HepG2 (cell line): ENCODE measurements around the gene ADAMTS17.

Experiments
- BCLAF1 ChIP-seq: fragments of 450-650 bp; IDR thresholded peaks from 2 replicates; pipeline ENCODE4 v1.6.1; 2017; ENCODE audit warnings: mild to moderate bottlenecking
- EP300 ChIP-seq, 3 experiments: sonication (generic) in 1 of 3; formaldehyde crosslinking in 1 of 3; IDR thresholded peaks; 2 replicates each; pipeline versions ENCODE4 v1.5.1 to v1.6.1; 2011 to 2020; ENCODE audit warnings: low read depth in 2 of 3, low read length in 2 of 3, borderline replicate concordance in 1 of 3, improper control_type of control experiment in 1 of 3, mild to moderate bottlenecking in 1 of 3, missing genetic modification reagents in 1 of 3, moderate library complexity in 1 of 3
- EZH2 ChIP-seq: conservative IDR thresholded peaks from 2 replicates; pipeline ENCODE4 v1.6.1; 2012; ENCODE audit warnings: mild to moderate bottlenecking, low read depth, low read length, moderate library complexity
- GLMP ChIP-seq: sonication (generic); formaldehyde crosslinking; IDR thresholded peaks from 2 replicates; pipeline ENCODE4 v1.9.0; 2021; ENCODE audit warnings: missing genetic modification reagents, mild to moderate bottlenecking, borderline replicate concordance
- KDM5A ChIP-seq: fragments of 200-600 bp; sonication (generic); IDR thresholded peaks from 2 replicates; pipeline ENCODE4 v1.7.0; 2018; ENCODE audit warnings: antibody characterized with exemption, mild to moderate bottlenecking, low read length, borderline replicate concordance
- SIN3A ChIP-seq: IDR thresholded peaks from 2 replicates; pipeline ENCODE4 v1.6.1; 2011; ENCODE audit warnings: low read depth, mild to moderate bottlenecking, control low read depth, low read length, borderline replicate concordance
- TAF1 ChIP-seq: sonication (generic); formaldehyde crosslinking; IDR thresholded peaks from 2 replicates; pipeline ENCODE4 v1.4.0; 2020; ENCODE audit warnings: missing genetic modification reagents
- ZNF629 ChIP-seq: sonication (generic); formaldehyde crosslinking; conservative IDR thresholded peaks from 2 replicates; pipeline ENCODE4 v1.5.0; 2020; ENCODE audit warnings: missing genetic modification reagents

GRCh38 chr15:100339999-100340398, 1.8 kb downstream of the ADAMTS17 start:
- TF ChIP-seq TAF1 (no peak), KDM5A (no peak), SIN3A (no peak), GLMP (CRISPR knock-in tag) (no peak), ZNF629 (CRISPR knock-in tag) (no peak), EZH2 (no peak), BCLAF1 (no peak), EP300 (IDR thresholded peaks at IDR 0.05; ENCODE audit: low read depth in 2 of 2, low read length in 2 of 2) (no peak), EP300 (CRISPR knock-in tag; IDR thresholded peaks at IDR 0.05; ENCODE audit: borderline replicate concordance) (no peak)
